CD4-positive, alpha-beta memory T cell (primary cell): ENCODE measurements around the gene PER3. TPM values are rescaled to one million over a fixed set of nuclear protein-coding genes. Genes with fewer than 3 reads are reported as not detected.

Experiments used
- CTCF ChIA-PET: fragments of 350-600 bp; sonication (Branson Sonifier 250); formaldehyde crosslinking; loops from one replicate; lab custom pipeline; 2021; ENCODE audit warnings: inconsistent platforms; ENCODE audit not compliant: partially characterized antibody; lab: Charles Lee
- POLR2A ChIA-PET: fragments of 350-600 bp; sonication (Branson Sonifier 250); formaldehyde crosslinking; loops from one replicate; lab custom pipeline; 2021; ENCODE audit not compliant: partially characterized antibody; lab: Charles Lee
- DNase-seq, 5 donors: peaks; one replicate each; pipeline versions ENCODE4 v3.0.0 to v3.0.0-alpha.2; 2020 to 2022; ENCODE audit warnings: mixed read lengths in 1 of 5
- H3K27ac ChIP-seq: one replicate; pipeline ENCODE4 v1.7.0; 2013; ENCODE audit warnings: low read depth, low read length
- H3K27me3 ChIP-seq: 2 replicates; pipeline ENCODE4 v1.7.0; 2013; ENCODE audit warnings: mild to moderate bottlenecking, low read length, moderate library complexity; ENCODE audit not compliant: insufficient read depth
- H3K36me3 ChIP-seq: 2 replicates; pipeline ENCODE4 v1.7.0; 2013; ENCODE audit warnings: mild to moderate bottlenecking, low read length, moderate library complexity; ENCODE audit not compliant: insufficient read depth
- H3K4me1 ChIP-seq: 2 replicates; pipeline ENCODE4 v1.7.0; 2013; ENCODE audit warnings: mild to moderate bottlenecking, low read length, moderate library complexity; ENCODE audit not compliant: insufficient read depth
- H3K4me3 ChIP-seq, 2 donors: one replicate each; pipeline ENCODE4 v1.7.0; 2013; ENCODE audit warnings: low read length in 2 of 2, mild to moderate bottlenecking in 1 of 2
- H3K9me3 ChIP-seq, 2 donors: one replicate each; pipeline ENCODE4 v1.7.0; 2013; ENCODE audit warnings: low read length in 2 of 2, control low read depth in 1 of 2; ENCODE audit not compliant: control insufficient read depth in 1 of 2
- H3K27ac Mint-ChIP-seq, 7 donors: one replicate each; pipeline ENCODE4 v1.8.0; 2020 to 2021; ENCODE audit warnings: mixed read lengths in 7 of 7, mild to moderate bottlenecking in 6 of 7, inconsistent platforms in 3 of 7, moderate library complexity in 3 of 7
- H3K27me3 Mint-ChIP-seq, 2 donors: one replicate each; pipeline ENCODE4 v1.8.0; 2020 to 2021; ENCODE audit warnings: mixed read lengths in 2 of 2
- H3K36me3 Mint-ChIP-seq, 2 donors: one replicate each; pipeline ENCODE4 v1.8.0; 2020 to 2021; ENCODE audit warnings: mixed read lengths in 2 of 2, inconsistent platforms in 1 of 2, mild to moderate bottlenecking in 1 of 2
- H3K4me1 Mint-ChIP-seq, 4 donors: one replicate each; pipeline ENCODE4 v1.8.0; 2020 to 2021; ENCODE audit warnings: mixed read lengths in 4 of 4, mild to moderate bottlenecking in 1 of 4
- H3K4me3 Mint-ChIP-seq, 8 donors: one replicate each; pipeline ENCODE4 v1.8.0; 2020 to 2021; ENCODE audit warnings: mixed read lengths in 8 of 8, mild to moderate bottlenecking in 7 of 8, moderate library complexity in 6 of 8, inconsistent platforms in 3 of 8
- H3K9me3 Mint-ChIP-seq, 8 donors: one replicate each; pipeline ENCODE4 v1.8.0; 2020 to 2021; ENCODE audit warnings: mixed read lengths in 8 of 8, mild to moderate bottlenecking in 5 of 8, inconsistent platforms in 3 of 8, moderate library complexity in 1 of 8
- intact Hi-C: fragments of 100-400 bp; cut with micrococcal nuclease; formaldehyde crosslinking; loops from one replicate; pipeline ENCODE4 v1.15.1; 2023
- polyA plus RNA-seq, 2 donors: library from polyadenylated mRNA; unstranded; fragments of 300-500 nt; fragmentation: Illumina TruSeq; gene quantifications; one replicate each; pipeline ENCODE4 v1.2.3, GENCODE V29; 2021
- total RNA-seq, 2 experiments: library from RNA; stranded (reverse); gene quantifications; one replicate each; pipeline ENCODE4 v1.2.3, GENCODE V29; 2021

Gene PER3
- total and polyA plus RNA-seq, 4 experiments from 2014 or later: 3.5 to 7.9 (median 6.1) TPM

- no peaks in the 10 kb centered on the region for H3K4me1 Mint-ChIP-seq
- no peak overlapping the region for H3K4me3 ChIP-seq
- H3K27me3 Mint-ChIP-seq: peaks cover 3 to 6% of the 10 kb centered on the region in 2 donors
- H3K9me3 Mint-ChIP-seq: peaks cover 0 to 22% (median 17%) of the 10 kb centered on the region in 8 donors
- no peaks in the 10 kb centered on the region for H3K9me3 ChIP-seq
- peaks cover 3 to 4% of the 10 kb centered on the region in 2 donors for H3K36me3 Mint-ChIP-seq
- ChIA-PET POLR2A (no interaction called here), CTCF (no interaction called here)
- no peaks in the 10 kb centered on the region for H3K4me1 ChIP-seq
- no peaks in the 10 kb centered on the region for H3K27me3 ChIP-seq
- no peak for DNase-seq
- intact Hi-C loops: no loop called here
- no peaks in the 10 kb centered on the region for H3K36me3 ChIP-seq
- H3K27ac Mint-ChIP-seq: no peak overlapping the region
- no peak overlapping the region for H3K4me3 Mint-ChIP-seq
- no peak overlapping the region for H3K27ac ChIP-seq
Observed at GRCh38 chr1:7878027-7878426, 93.9 kb downstream of the PER3 start.

DNA sequence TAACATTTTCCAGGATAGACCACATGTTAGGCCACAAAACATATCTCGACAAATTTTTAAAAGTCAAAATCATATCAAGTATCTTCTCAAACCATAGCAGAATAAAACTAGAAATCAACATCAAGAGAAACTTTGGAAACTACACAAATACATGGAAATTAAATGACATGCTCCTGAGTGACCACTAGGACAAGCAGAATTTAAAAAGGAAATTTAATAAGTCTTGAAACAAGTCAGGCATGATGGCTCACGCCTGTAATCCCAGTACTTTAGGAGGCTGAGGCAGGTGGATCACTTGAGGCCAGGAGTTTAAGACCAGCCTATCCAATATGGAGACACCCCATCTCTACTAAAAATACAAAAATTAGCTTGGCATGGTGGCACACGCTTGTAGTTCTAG lies 95.1 kb downstream of the PER3 start:
- Histone ChIP-seq H3K36me3 (no peaks in the 10 kb centered on the region), H3K9me3 (no peaks in the 10 kb centered on the region), H3K27ac (no peak overlapping the region), H3K4me3 (no peak overlapping the region), H3K4me1 (no peaks in the 10 kb centered on the region), H3K27me3 (no peaks in the 10 kb centered on the region)
- Mint-ChIP-seq H3K9me3 (peaks cover 0 to 22% (median 17%) of the 10 kb centered on the region in 8 donors), H3K27me3 (peaks cover 2 to 6% of the 10 kb centered on the region in 2 donors), H3K27ac (no peak overlapping the region), H3K4me3 (no peak overlapping the region), H3K36me3 (peaks cover 3 to 4% of the 10 kb centered on the region in 2 donors), H3K4me1 (no peaks in the 10 kb centered on the region)
- intact Hi-C loops: no loop called here
- ChIA-PET POLR2A (no interaction called here), CTCF (no interaction called here)
- no peak for DNase-seq

DNA sequence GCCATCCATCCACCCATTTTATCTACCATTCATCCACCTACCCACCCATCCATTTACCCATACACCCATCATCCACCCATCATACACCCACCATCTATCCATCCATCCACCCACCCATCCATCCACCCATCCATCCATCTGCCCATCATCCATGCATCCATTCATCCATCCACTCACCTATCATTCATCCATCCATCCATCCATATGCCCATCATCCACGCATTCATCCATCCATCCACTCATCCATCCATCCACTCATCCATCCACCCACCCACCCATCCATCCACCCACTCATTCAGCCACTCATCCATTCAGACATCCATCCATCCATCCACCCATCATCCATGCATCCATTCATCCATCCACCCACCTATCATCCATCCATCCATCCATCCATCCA lies 100.7 kb downstream of the PER3 start:
- CTCF ChIA-PET: no interaction called here
- Mint-ChIP-seq H3K27me3 (peaks cover 13 to 18% of the 10 kb centered on the region in 2 donors), H3K9me3 (peaks cover 0 to 4% (median 0%) of the 10 kb centered on the region in 8 donors), H3K4me1 (peaks cover 0 to 2% (median 0%) of the 10 kb centered on the region in 4 donors), H3K4me3 (no peak overlapping the region), H3K27ac (no peak overlapping the region), H3K36me3 (no peaks in the 10 kb centered on the region)
- DNase-seq: no peak
- Histone ChIP-seq H3K9me3 (no peaks in the 10 kb centered on the region), H3K4me1 (no peaks in the 10 kb centered on the region), H3K27me3 (no peaks in the 10 kb centered on the region), H3K36me3 (no peaks in the 10 kb centered on the region), H3K4me3 (no peak overlapping the region), H3K27ac (no peak overlapping the region)
- intact Hi-C loops: no loop called here
- POLR2A ChIA-PET: no interaction called here

DNA sequence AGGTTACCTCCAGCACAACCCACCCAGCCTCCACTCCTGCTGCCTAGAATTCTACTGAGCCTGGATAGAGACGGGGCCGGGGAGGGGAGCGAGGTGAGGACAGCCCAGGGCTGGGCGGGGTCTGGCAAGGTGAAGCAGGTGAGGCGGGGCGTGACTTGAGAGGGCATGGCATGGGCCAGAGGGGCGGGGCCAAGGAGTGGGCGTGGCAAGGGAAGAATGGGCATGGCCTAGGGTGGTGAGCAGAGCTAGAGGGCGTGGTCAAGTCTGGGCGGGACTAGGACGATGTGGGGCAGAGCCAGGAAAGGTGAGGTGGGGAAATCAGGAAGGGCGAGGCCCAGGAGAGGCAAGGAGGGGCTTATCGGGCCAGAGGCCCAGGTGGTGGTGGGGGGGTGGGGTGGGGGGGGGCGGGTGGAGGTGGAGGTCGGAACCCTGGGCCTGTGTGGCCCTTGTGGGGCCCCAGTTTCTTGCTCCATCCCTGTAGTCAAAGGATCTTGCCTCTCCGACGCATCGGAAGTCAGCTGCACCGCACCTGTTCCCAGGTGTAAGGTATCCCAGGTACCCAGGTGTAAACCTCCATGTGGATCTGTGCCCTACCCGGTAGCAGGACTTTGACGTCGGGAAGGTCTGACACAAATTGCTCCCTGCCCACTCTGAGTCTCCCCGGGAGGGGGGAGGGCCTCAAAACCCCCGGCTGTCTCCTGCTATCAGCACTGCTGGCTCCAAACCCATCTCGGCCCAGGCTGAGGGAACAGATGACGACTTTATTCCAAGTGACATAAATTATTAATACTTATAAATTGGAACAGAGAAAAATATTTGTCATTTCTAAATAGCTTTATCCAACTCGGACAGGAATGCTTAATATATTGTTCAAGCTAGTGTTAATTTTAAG lies 101.7 kb downstream of the PER3 start:
- DNase-seq: peak in 1 of 5 donors; percentile 38
- H3K4me1 ChIP-seq: no peaks in the 10 kb centered on the region
- H3K9me3 Mint-ChIP-seq: peaks cover 0 to 2% (median 0%) of the 10 kb centered on the region in 8 donors
- H3K36me3 Mint-ChIP-seq: no peaks in the 10 kb centered on the region
- peaks cover 0 to 2% (median 0%) of the 10 kb centered on the region in 4 donors for H3K4me1 Mint-ChIP-seq
- CTCF ChIA-PET: interaction anchor here (0.5 kb wide), 1 partner anchor 89 kb away, joined by 3 read pairs; no protein-coding TSS in a partner anchor
- no peak overlapping the region for H3K27ac Mint-ChIP-seq
- H3K27ac ChIP-seq: no peak overlapping the region
- H3K9me3 ChIP-seq: no peaks in the 10 kb centered on the region
- peaks cover 17 to 18% of the 10 kb centered on the region in 2 donors for H3K27me3 Mint-ChIP-seq
- H3K4me3 Mint-ChIP-seq: no peak overlapping the region
- no peaks in the 10 kb centered on the region for H3K27me3 ChIP-seq
- intact Hi-C loops: no loop called here
- POLR2A ChIA-PET: no interaction called here
- no peaks in the 10 kb centered on the region for H3K36me3 ChIP-seq
- no peak overlapping the region for H3K4me3 ChIP-seq

GRCh38 chr1:7886405-7886745 lies 102.3 kb downstream of the PER3 start:
- no peaks in the 10 kb centered on the region for H3K36me3 ChIP-seq
- POLR2A ChIA-PET: no interaction called here
- no peaks in the 10 kb centered on the region for H3K36me3 Mint-ChIP-seq
- CTCF ChIA-PET: interaction anchor here (0.5 kb wide), 1 partner anchor 89 kb away, joined by 3 read pairs; no protein-coding TSS in a partner anchor
- no peak overlapping the region for H3K4me3 ChIP-seq
- no peak for DNase-seq
- H3K9me3 Mint-ChIP-seq: peaks cover 0 to 2% (median 0%) of the 10 kb centered on the region in 8 donors
- H3K4me1 Mint-ChIP-seq: peaks cover 0 to 2% (median 0%) of the 10 kb centered on the region in 4 donors
- intact Hi-C loops: no loop called here
- H3K4me1 ChIP-seq: no peaks in the 10 kb centered on the region
- peak overlapping the region in 1 of 7 donors; percentile 37 for H3K27ac Mint-ChIP-seq
- H3K27ac ChIP-seq: no peak overlapping the region
- no peaks in the 10 kb centered on the region for H3K9me3 ChIP-seq
- no peak overlapping the region for H3K4me3 Mint-ChIP-seq
- H3K27me3 Mint-ChIP-seq: peaks cover 18 to 19% of the 10 kb centered on the region in 2 donors
- H3K27me3 ChIP-seq: no peaks in the 10 kb centered on the region

GRCh38 chr1:7888248-7889081 lies 104.4 kb downstream of the PER3 start:
- no peak overlapping the region for H3K4me3 ChIP-seq
- H3K4me3 Mint-ChIP-seq: peak overlapping the region in 1 of 8 donors; percentile 8
- H3K36me3 ChIP-seq: no peaks in the 10 kb centered on the region
- no peak overlapping the region for H3K27ac ChIP-seq
- peaks cover 18 to 19% of the 10 kb centered on the region in 2 donors for H3K27me3 Mint-ChIP-seq
- H3K4me1 Mint-ChIP-seq: peaks cover 0 to 2% (median 0%) of the 10 kb centered on the region in 4 donors
- no peak overlapping the region for H3K27ac Mint-ChIP-seq
- POLR2A ChIA-PET: interaction anchor here (0.7 kb wide), 1 partner anchor 152 kb away, joined by 4 read pairs; no protein-coding TSS in a partner anchor
- CTCF ChIA-PET: interaction anchor here (0.7 kb wide), 1 partner anchor 51 kb away, joined by 3 read pairs; no protein-coding TSS in a partner anchor
- no peaks in the 10 kb centered on the region for H3K4me1 ChIP-seq
- H3K36me3 Mint-ChIP-seq: no peaks in the 10 kb centered on the region
- H3K27me3 ChIP-seq: no peaks in the 10 kb centered on the region
- no peak for DNase-seq
- H3K9me3 ChIP-seq: no peaks in the 10 kb centered on the region
- H3K9me3 Mint-ChIP-seq: peaks cover 0 to 2% (median 0%) of the 10 kb centered on the region in 8 donors
- intact Hi-C loops: no loop called here

DNA sequence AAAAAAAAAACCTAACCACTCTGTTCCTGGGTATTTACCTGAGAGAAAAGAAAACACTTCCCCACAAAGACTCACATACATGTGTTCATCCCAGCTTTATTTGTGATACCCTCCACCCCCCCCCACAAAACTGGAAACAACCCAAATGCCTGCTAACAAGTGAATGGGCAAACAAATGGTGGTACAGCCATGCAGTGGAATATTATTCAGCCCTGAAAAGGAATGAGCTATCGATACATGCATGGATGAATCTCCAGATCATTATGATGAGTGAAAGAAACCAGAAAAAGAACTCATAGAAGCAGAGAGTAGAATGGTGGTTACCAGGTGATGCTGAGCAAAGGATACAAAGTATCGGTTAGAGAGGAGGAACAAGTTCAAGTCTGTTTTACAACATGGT lies 106.8 kb downstream of the PER3 start:
- no peaks in the 10 kb centered on the region for H3K36me3 ChIP-seq
- intact Hi-C loops: no loop called here
- H3K27me3 ChIP-seq: no peaks in the 10 kb centered on the region
- H3K4me3 ChIP-seq: no peak overlapping the region
- no peak overlapping the region for H3K27ac Mint-ChIP-seq
- H3K4me3 Mint-ChIP-seq: no peak overlapping the region
- no peak overlapping the region for H3K27ac ChIP-seq
- H3K36me3 Mint-ChIP-seq: no peaks in the 10 kb centered on the region
- H3K4me1 ChIP-seq: no peaks in the 10 kb centered on the region
- DNase-seq: no peak
- peaks cover 0 to 2% (median 0%) of the 10 kb centered on the region in 8 donors for H3K9me3 Mint-ChIP-seq
- H3K4me1 Mint-ChIP-seq: no peaks in the 10 kb centered on the region
- POLR2A ChIA-PET: no interaction called here
- no peaks in the 10 kb centered on the region for H3K9me3 ChIP-seq
- peaks cover 17 to 19% of the 10 kb centered on the region in 2 donors for H3K27me3 Mint-ChIP-seq
- CTCF ChIA-PET: interaction anchor here (0.5 kb wide), 1 partner anchor 168 kb away, joined by 3 read pairs; no protein-coding TSS in a partner anchor
